ENCODE measurements around the gene MPP1. TPM values are rescaled to one million over a fixed set of nuclear protein-coding genes. Genes with fewer than 3 reads are reported as not detected.
"Not testable (repeated sequence)": the region's sequence is repeated elsewhere in the genome, so short reads cannot be mapped to it uniquely, and the experiment has no call there.

The MPP1 gene
- total RNA-seq, 5 donors from 2014 or later (not counting 1 experiment from before 2014, with no cell fraction given), result 13.6 to 24.1 (median 15.1) TPM

GRCh38 chrX:154822029-154822428 is 16.7 kb upstream of the MPP1 start:
- H3K9me3 ChIP-seq, result no peaks in the 10 kb centered on the region
- WGBS (ENCODE audit: insufficient coverage), result 100% methylated on average over 1 of the region's 3 CpGs
- no peak for DNase-seq
- Mint-ChIP-seq H3K27ac (no peak overlapping the region), H3K4me1 (peaks cover 0 to 2% (median 0%) of the 10 kb centered on the region in 3 donors), H3K27me3 (peaks cover 0 to 3% of the 10 kb centered on the region in 2 donors), H3K9me3 (no peaks in the 10 kb centered on the region), H3K4me3 (no peak overlapping the region), H3K36me3 (no peaks in the 10 kb centered on the region)
- H3K4me1 ChIP-seq (ENCODE audit: control insufficient read depth in 1 of 2, extremely low read depth in 1 of 2, insufficient read depth in 2 of 2, low read length in 2 of 2), result no peaks in the 10 kb centered on the region
- no peaks in the 10 kb centered on the region for H3K36me3 ChIP-seq (ENCODE audit: control insufficient read depth in 2 of 2, extremely low read depth in 1 of 2, insufficient read depth in 1 of 2, low read length in 1 of 2)
- ChIA-PET POLR2A (no interaction called here), CTCF (interaction anchor here (0.5 to 1.0 kb wide), 2 partner anchors 9 to 19 kb away, joined by 3 to 5 read pairs; no protein-coding TSS in a partner anchor)
- H3K4me3 ChIP-seq (ENCODE audit: control insufficient read depth in 1 of 2, extremely low read depth in 1 of 2, low read length in 1 of 2), result no peak overlapping the region
- no peak overlapping the region for H3K27ac ChIP-seq (ENCODE audit: low read length)
- H3K27me3 ChIP-seq (replicated peaks in 1 of 2; ENCODE audit: control insufficient read depth in 2 of 2, extremely low read depth in 1 of 2, insufficient read depth in 2 of 2, low read length in 1 of 2), result no peaks in the 10 kb centered on the region
- ATAC-seq (replicated peaks in 1 of 4), result no peak

- ChIA-PET CTCF (interaction anchor here in 1 of 2 donors (1.0 kb wide), 1 partner anchor 9 kb away, joined by 3 read pairs; no protein-coding TSS in a partner anchor), POLR2A (no interaction called here)
- no peak overlapping the region for H3K27ac Mint-ChIP-seq
- peaks cover 0 to under 1% (median 0%) of the 10 kb centered on the region in 3 donors for H3K4me1 Mint-ChIP-seq
- ATAC-seq (replicated peaks in 1 of 4) (no peak), DNase-seq (no peak)
- Histone ChIP-seq H3K9me3 (no peaks in the 10 kb centered on the region), H3K27ac (ENCODE audit: low read length) (no peak overlapping the region), H3K27me3 (replicated peaks in 1 of 2; ENCODE audit: control insufficient read depth in 2 of 2, extremely low read depth in 1 of 2, insufficient read depth in 2 of 2, low read length in 1 of 2) (no peaks in the 10 kb centered on the region), H3K4me3 (ENCODE audit: control insufficient read depth in 1 of 2, extremely low read depth in 1 of 2, low read length in 1 of 2) (no peak overlapping the region), H3K36me3 (ENCODE audit: control insufficient read depth in 2 of 2, extremely low read depth in 1 of 2, insufficient read depth in 1 of 2, low read length in 1 of 2) (no peaks in the 10 kb centered on the region), H3K4me1 (ENCODE audit: control insufficient read depth in 1 of 2, extremely low read depth in 1 of 2, insufficient read depth in 2 of 2, low read length in 2 of 2) (no peaks in the 10 kb centered on the region)
- no peaks in the 10 kb centered on the region for H3K9me3 Mint-ChIP-seq
- H3K36me3 Mint-ChIP-seq, result no peaks in the 10 kb centered on the region
- no peak overlapping the region for H3K4me3 Mint-ChIP-seq
- peaks cover 0 to 4% of the 10 kb centered on the region in 2 donors for H3K27me3 Mint-ChIP-seq
Observed at GRCh38 chrX:154821523-154821922, 16.2 kb upstream of the MPP1 start.

GRCh38 chrX:154819771-154820341 is 14.6 kb upstream of the MPP1 start:
- ATAC-seq (replicated peaks in 1 of 4) (no peak), DNase-seq (no peak)
- Mint-ChIP-seq H3K27me3 (peaks cover 2 to 7% of the 10 kb centered on the region in 2 donors), H3K36me3 (no peaks in the 10 kb centered on the region), H3K9me3 (no peaks in the 10 kb centered on the region), H3K27ac (no peak overlapping the region), H3K4me3 (no peak overlapping the region), H3K4me1 (no peaks in the 10 kb centered on the region)
- Histone ChIP-seq H3K4me3 (ENCODE audit: control insufficient read depth in 1 of 2, extremely low read depth in 1 of 2, low read length in 1 of 2) (no peak overlapping the region), H3K27me3 (replicated peaks in 1 of 2; ENCODE audit: control insufficient read depth in 2 of 2, extremely low read depth in 1 of 2, insufficient read depth in 2 of 2, low read length in 1 of 2) (no peaks in the 10 kb centered on the region), H3K36me3 (ENCODE audit: control insufficient read depth in 2 of 2, extremely low read depth in 1 of 2, insufficient read depth in 1 of 2, low read length in 1 of 2) (no peaks in the 10 kb centered on the region), H3K4me1 (ENCODE audit: control insufficient read depth in 1 of 2, extremely low read depth in 1 of 2, insufficient read depth in 2 of 2, low read length in 2 of 2) (no peaks in the 10 kb centered on the region), H3K27ac (ENCODE audit: low read length) (no peak overlapping the region), H3K9me3 (no peaks in the 10 kb centered on the region)
- ChIA-PET CTCF (no interaction called here), POLR2A (no interaction called here)
- WGBS (ENCODE audit: insufficient coverage), result 86% methylated on average over 3 of the region's 7 CpGs

GRCh38 chrX:154818916-154819770 is 13.9 kb upstream of the MPP1 start:
- Histone ChIP-seq H3K9me3 (no peaks in the 10 kb centered on the region), H3K4me1 (ENCODE audit: control insufficient read depth in 1 of 2, extremely low read depth in 1 of 2, insufficient read depth in 2 of 2, low read length in 2 of 2) (no peaks in the 10 kb centered on the region), H3K27me3 (replicated peaks in 1 of 2; ENCODE audit: control insufficient read depth in 2 of 2, extremely low read depth in 1 of 2, insufficient read depth in 2 of 2, low read length in 1 of 2) (no peaks in the 10 kb centered on the region), H3K4me3 (ENCODE audit: control insufficient read depth in 1 of 2, extremely low read depth in 1 of 2, low read length in 1 of 2) (no peak overlapping the region), H3K27ac (ENCODE audit: low read length) (no peak overlapping the region), H3K36me3 (ENCODE audit: control insufficient read depth in 2 of 2, extremely low read depth in 1 of 2, insufficient read depth in 1 of 2, low read length in 1 of 2) (no peaks in the 10 kb centered on the region)
- H3K27ac Mint-ChIP-seq, result no peak overlapping the region
- H3K27me3 Mint-ChIP-seq, result peaks cover 2 to 7% of the 10 kb centered on the region in 2 donors
- H3K9me3 Mint-ChIP-seq, result no peaks in the 10 kb centered on the region
- 100% methylated on average over 1 of the region's 11 CpGs for WGBS (ENCODE audit: insufficient coverage)
- ChIA-PET CTCF (interaction anchor here in 1 of 2 donors (0.7 kb wide), 1 partner anchor 68 kb away, joined by 3 read pairs; no protein-coding TSS in a partner anchor), POLR2A (no interaction called here)
- H3K36me3 Mint-ChIP-seq, result no peaks in the 10 kb centered on the region
- ATAC-seq (replicated peaks in 1 of 4), result no peak
- DNase-seq, result no peak
- no peaks in the 10 kb centered on the region for H3K4me1 Mint-ChIP-seq
- no peak overlapping the region for H3K4me3 Mint-ChIP-seq

- H3K27ac Mint-ChIP-seq; H3K27me3 ChIP-seq (replicated peaks in 1 of 2; ENCODE audit: control insufficient read depth in 2 of 2, extremely low read depth in 1 of 2, insufficient read depth in 2 of 2, low read length in 1 of 2); H3K4me1 Mint-ChIP-seq; H3K9me3 ChIP-seq; H3K36me3 Mint-ChIP-seq; H3K9me3 Mint-ChIP-seq; H3K4me1 ChIP-seq (ENCODE audit: control insufficient read depth in 1 of 2, extremely low read depth in 1 of 2, insufficient read depth in 2 of 2, low read length in 2 of 2); POLR2A ChIA-PET; H3K4me3 ChIP-seq (ENCODE audit: control insufficient read depth in 1 of 2, extremely low read depth in 1 of 2, low read length in 1 of 2); ATAC-seq (replicated peaks in 1 of 4); H3K36me3 ChIP-seq (ENCODE audit: control insufficient read depth in 2 of 2, extremely low read depth in 1 of 2, insufficient read depth in 1 of 2, low read length in 1 of 2); H3K4me3 Mint-ChIP-seq; DNase-seq; CTCF ChIA-PET; H3K27ac ChIP-seq (ENCODE audit: low read length): not testable (repeated sequence)
- H3K27me3 Mint-ChIP-seq, result peaks cover 2 to 12% of the 10 kb centered on the region in 2 donors
- 100% methylated on average over 2 of the region's 19 CpGs for WGBS (ENCODE audit: insufficient coverage)
Observed at GRCh38 chrX:154817048-154817618, 11.8 kb upstream of the MPP1 start.

- POLR2A ChIA-PET; H3K36me3 ChIP-seq (ENCODE audit: control insufficient read depth in 2 of 2, extremely low read depth in 1 of 2, insufficient read depth in 1 of 2, low read length in 1 of 2); H3K4me3 Mint-ChIP-seq; H3K27ac ChIP-seq (ENCODE audit: low read length); H3K4me1 ChIP-seq (ENCODE audit: control insufficient read depth in 1 of 2, extremely low read depth in 1 of 2, insufficient read depth in 2 of 2, low read length in 2 of 2); H3K27me3 ChIP-seq (replicated peaks in 1 of 2; ENCODE audit: control insufficient read depth in 2 of 2, extremely low read depth in 1 of 2, insufficient read depth in 2 of 2, low read length in 1 of 2); H3K36me3 Mint-ChIP-seq; H3K4me3 ChIP-seq (ENCODE audit: control insufficient read depth in 1 of 2, extremely low read depth in 1 of 2, low read length in 1 of 2); H3K9me3 Mint-ChIP-seq; ATAC-seq (replicated peaks in 1 of 4); H3K9me3 ChIP-seq; DNase-seq; H3K27ac Mint-ChIP-seq; H3K4me1 Mint-ChIP-seq: not testable (repeated sequence)
- CTCF ChIA-PET, result interaction anchor here in 1 of 2 donors (0.6 kb wide), 1 partner anchor 12 kb away, joined by 3 read pairs; no protein-coding TSS in a partner anchor
- peaks cover 2 to 12% of the 10 kb centered on the region in 2 donors for H3K27me3 Mint-ChIP-seq
- no CpG with 5 or more reads among the region's 4 CpGs for WGBS (ENCODE audit: insufficient coverage)
Observed at GRCh38 chrX:154816326-154816898, 11.1 kb upstream of the MPP1 start.
